Glomerular endothelial cell (primary cell): Measurements from ENCODE around the gene SORD. TPM values are rescaled to one million over a fixed set of nuclear protein-coding genes. Genes with fewer than 3 reads are reported as not detected.
"Not testable (repeated sequence)": the region's sequence is repeated elsewhere in the genome, so short reads cannot be mapped to it uniquely, and the experiment has no call there.

Source experiments
- DNase-seq: peaks from one replicate; pipeline ENCODE4 v3.0.0-alpha.2; 2011; ENCODE audit warnings: low read depth, low spot score; ENCODE audit errors: extremely low read depth
- total RNA-seq: library from RNA; depleted of rRNA; stranded (reverse); fragments of >200 nt; gene quantifications from 2 replicates; pipeline ENCODE4 v1.2.3, GENCODE V29; 2015

SORD gene
- total RNA-seq, 1 donor from 2014 or later, result 6.4 TPM

DNA sequence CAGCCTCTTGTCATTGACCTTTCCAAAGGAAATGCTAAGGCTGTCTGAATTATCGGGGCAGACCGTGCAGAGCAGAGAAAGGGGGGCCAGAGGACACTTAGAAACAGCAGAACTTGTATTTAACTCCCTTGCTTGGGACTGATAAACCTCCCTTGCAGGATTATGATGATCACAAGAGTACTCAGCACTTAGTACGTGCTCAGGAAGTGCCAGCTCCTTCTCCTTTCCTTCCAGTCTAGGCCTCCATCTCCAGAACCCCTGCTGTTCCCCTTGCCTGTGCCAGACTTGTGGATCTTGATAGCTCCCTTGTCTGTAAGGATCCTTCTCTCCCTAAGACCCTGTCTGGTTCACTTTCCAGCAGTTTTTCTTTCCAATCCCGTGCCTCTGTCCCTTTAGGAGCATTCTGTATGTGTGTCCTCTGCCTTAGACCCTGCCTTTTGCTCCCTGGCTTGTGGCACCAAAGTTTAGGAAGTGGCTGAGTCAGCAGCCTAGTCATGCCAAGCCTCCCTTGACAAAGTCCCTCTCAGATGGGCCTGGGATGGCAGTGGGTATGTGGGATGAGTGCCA lies 747 bp downstream of the SORD start:
- DNase-seq, result no peak

DNA sequence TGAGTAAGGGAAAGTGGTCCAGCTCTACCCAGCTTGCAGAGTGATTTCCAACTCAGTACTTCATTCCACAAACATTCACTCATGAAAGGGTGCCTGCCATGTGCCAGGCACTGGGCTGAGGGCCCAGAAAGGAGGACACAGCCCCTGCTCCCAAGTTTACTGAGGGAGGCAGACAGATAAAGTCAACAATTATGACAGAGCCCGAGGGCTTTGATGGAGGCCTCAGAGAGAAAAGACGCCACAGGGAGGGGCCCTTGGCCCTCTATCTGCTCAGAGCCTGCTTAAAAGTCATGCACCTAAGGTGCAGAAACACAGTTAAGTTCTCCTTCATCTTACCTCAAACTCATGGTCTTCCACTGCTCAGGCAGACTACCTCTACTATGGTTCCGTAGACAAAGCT lies 1.7 kb downstream of the SORD start:
- not testable (repeated sequence) for DNase-seq

DNA sequence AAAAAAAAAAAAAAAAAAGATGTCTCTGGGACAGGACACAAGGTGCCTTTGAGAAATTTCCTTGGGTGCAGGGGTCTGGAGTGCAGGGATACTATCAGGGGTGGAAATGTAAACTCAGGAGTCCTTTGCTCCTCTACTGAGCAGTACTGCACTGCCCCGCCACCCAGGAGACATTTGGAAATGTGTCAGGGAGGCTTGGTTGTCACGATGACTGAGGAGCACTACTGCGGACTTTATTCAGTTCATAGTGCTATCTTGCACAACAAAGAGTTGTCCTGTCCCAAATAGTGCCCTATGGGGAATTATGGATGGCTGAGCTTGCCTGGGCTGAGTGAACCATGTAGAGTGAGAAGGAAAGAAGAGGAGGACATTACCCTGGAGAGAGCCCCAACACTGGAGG lies 2.6 kb downstream of the SORD start:
- not testable (repeated sequence) for DNase-seq

DNA sequence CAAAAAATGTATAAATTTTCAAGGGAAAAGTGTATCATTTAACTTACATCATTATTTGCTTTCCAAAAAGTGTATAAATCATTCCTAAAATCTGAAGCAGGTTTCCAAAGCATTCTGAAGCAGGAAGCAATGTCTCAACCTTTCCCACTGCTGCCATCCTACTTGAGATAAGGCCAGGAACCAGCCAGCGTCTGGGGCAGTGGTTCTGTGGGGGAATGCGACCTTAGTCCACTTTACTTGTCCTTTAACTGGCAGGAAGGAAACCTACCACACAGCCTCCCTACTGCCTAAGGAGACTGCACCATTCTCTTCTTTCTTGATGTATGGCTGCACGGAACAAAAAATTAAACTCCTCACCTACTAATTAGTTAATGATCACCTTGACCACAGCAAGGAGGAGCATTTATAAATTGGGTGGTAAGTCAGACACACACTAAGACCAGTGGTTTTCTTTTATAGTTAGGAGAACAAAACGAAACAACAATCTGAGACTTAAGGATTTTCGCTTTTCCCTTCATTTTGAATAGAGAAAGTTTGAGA lies 3.7 kb downstream of the SORD start:
- no peak for DNase-seq

DNA sequence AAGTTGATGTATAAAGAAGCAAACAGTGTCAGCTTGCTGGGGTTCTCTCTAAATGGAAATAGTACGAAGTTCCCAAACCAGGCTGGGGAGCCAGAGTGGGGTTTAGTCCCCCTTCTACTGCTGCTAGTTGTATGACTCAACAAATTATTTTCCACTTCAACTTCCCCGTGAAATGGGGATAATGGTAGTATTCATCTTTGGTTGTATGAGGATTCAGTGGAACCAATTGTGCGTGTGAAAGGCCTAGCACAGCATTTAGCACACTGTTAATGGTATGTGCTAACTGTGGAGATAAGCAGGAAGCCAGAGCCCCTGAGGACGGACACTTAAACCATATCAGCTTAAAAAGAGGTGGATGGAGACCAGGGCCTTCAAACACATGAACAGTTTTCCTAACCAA lies 4.2 kb downstream of the SORD start:
- no peak for DNase-seq

DNA sequence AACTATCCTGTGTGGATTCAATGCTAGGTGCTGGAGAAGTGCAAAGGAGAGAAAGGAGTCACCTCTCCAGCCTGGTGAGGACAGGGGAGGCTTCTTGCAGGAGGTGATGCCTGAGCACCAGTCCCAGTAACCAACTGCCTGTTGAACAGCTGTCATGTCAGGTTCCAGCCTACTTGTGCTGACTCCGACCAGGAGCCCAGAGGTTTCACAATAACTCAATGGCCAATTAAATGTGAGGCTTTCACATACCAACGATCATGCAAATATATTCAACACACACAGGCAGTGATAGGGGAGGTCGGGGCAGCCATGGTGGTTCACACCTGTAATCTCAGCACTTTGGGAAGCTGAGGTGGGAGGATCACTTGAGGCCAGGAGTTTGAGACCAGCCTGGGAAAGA lies 7.7 kb downstream of the SORD start:
- DNase-seq, result no peak

DNA sequence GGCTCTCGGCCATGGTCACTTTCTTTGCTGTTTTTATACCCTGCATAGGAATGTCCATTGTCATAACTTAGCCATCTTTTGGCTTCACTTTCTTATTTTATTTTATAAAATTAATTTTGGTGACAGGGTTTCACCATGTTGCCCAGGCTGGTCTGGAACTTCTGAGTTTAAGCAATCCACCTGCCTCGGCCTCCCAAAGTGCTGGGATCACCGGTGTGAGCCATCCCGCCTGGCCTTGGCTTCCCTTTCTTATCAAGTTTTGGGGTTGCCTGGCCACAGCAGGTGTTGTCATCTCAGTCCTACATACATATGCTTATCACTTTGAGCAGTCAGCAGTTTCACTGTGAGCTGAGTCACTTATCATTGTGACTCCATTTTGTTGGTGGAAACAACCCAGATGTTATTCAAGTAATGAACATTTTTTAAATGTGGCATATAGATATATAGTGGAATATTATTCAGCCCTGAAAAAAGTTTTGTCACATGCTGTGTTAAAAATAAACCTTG lies 8.6 kb downstream of the SORD start:
- not testable (repeated sequence) for DNase-seq

DNA sequence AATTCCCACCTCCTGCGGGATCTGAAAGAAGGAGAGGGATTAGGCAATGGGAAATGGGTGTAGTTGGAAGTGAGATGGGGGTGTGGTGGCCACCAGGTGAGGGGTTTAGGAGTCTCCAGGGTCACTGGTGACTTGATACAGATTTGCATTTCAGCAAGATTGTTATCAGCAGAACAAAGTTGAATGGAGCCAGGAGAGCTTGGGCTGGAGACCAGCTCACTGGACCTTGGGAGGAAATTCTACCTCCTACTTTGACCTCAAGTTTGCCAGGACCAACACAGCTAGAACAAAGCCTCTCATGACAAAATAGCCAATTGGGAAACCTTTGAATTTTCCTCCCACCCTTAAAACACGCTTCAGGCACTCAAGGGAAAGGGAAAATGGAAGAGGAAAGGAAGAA lies 9.5 kb downstream of the SORD start:
- not testable (repeated sequence) for DNase-seq

DNA sequence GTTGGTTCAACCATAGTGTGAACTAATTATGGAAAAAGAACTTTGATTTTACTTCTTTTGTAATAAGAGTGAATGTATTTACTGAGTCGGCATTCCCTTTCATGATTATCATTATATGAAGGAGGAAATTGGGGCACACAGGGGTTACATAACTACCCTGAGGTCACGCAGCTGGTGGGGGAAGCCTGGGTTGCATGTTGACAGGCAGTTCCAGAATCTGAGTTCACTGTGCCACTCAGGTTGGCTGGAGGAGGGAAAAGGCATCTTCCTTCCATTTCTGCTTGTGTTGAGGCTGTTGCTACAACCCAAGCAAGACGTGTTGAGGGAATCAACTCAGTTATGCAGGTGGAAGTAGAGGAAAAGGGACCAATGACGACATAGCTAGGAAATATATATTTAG lies 11.1 kb downstream of the SORD start:
- DNase-seq, result not testable (repeated sequence)

DNA sequence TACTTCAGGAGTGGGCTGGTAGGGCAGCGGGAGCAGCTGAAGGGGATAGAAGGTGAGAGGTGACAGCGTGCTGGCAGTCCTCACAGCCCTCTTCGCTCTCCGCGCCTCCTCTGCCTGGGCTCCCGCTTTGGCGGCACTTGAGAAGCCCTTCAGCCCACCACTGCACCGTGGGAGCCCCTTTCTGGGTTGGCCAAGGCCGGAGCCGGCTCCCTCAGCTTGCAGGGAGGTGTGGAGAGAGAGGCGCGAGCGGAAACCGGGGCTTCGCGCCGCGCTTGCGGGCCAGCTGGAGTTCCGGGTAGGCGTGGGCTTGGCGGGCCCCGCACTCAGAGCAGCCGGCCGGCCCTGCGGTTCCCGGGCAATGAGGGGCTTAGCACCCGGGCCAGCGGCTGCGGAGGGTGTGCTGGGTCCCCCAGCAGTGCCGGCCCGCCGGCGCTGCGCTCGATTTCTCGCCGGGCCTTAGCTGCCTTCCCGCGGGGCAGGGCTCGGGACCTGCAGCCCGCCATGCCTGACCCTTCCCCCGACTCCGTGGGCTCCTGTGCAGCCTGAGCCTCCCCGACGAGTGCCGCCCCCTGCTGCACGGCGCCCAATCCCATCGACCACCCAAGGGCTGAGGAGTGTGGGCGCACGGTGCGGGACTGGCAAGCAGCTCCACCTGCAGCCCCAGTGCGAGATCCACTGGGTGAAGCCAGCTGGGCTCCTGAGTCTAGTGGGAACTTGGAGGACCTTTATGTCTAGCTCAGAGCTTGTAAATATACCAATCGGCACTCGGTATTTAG lies 11.8 kb downstream of the SORD start:
- not testable (repeated sequence) for DNase-seq

DNA sequence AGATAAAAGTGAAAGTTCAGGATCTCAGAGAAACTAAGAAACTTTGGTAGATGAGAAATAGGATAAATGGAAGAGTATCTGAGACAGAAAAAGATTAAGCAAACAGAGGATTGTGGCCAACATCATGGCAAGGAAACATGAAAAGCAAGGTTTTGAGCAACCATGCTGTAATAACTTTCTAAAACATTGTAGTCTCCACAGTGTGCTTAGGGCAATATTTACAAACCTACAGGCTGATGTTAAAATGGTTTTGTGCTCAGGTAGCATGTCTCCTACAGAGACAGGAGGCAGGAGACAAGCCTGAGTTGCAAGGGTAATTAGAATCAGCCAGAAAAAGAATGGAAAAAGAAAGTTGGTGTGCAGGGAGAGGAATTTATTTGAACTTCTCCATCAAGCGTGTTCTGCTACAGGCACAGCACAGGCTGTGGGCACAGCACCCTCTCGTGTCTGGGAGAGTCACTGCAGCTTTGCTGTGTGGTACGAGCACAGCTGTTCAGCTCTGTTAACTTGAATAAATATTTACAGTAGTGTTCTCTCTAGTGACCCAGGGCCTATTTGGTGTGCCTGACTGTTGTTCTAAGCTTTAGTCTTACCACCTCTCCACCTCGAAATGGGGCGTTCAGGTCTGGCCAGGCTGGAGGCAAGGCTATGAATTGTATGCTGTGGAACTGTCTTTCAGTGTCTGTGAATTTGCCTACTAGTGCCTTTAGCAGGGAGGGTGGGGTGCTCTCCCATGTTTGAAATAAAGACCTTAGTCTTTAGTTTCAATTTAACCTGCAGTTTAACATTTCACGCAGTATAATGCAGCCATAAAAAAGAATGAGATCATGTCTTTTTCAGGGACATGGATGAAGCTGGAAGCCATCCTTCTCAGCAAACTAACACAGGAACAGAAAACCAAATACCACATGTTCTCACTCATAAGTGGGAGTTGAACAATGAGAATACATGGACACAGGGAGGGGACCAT lies 14.1 kb downstream of the SORD start:
- DNase-seq, result not testable (repeated sequence)

DNA sequence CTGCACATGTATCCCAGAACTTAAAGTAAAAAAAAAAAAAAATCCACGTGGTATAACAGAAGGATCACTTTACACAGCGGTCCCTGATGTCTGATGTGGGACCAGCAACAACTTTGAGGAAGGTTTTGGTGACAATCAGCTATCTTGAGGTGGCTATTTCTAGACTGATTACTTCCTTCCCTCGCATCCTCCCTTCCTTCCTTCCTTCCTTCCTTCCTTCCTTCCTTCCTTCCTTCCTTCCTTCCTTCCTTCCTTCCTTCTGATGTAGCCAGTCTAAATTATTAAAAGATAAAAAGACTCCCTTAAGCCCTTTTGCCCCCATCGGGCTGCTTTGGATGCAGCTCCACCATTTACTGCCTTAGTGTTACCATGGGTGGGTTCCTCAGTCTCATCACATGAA lies 14.9 kb downstream of the SORD start:
- no peak for DNase-seq

DNA sequence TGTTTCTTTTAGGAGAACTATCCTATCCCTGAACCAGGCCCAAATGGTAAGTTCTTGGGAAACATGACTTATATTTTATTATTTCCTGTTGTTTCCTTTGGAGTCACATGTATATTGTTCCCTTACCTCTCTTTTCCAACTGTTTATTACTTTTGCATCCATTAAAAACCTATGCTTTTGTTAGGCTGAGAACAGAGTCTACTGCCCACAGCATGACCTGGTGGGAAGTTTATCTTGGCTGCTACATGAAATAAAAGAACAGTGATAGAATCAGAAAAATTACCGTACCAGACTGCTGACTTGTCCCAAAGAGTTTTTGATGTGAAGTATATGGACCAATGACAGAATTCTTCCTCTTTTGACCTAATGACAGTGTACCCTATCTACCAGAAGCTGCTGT lies 17.4 kb downstream of the SORD start:
- DNase-seq, result not testable (repeated sequence)

DNA sequence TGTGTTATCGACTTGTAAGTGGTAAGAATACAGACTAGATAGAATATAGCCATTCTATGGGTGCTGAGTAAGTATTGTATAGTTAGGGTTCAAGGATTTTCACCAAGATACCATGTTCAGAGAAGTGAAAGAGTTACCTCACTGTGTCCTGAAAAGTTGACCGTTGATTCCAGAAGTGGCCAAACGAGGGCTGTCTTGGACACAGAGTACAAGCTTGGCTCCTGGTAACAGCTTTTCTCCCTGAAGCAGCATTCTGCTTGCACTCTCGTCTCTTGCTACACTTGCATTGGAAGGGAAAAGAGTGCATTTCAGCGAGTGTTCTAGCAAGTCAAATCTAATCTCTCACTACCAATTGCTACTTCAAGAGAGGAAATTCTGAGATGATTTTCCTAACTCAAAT lies 18.5 kb downstream of the SORD start:
- DNase-seq, result not testable (repeated sequence)

DNA sequence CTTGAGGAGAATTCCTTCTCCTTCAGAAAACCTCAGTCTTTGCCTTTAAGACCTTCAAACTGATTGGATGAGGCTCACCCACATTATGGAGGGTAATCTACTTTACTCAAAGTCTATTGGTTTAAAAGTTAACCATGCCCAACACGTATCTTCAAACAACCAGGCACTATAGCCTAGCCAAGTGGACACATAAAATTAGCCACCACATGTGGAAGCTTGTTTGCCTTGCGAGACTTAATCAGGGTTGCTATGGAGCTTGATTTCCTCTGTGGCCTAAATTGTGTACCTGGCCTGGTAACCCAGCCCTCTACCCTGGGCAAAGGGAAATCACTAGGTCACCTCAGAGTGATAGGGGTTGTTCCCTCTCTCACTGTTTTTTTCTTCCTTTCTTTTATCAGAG lies 19.9 kb downstream of the SORD start:
- DNase-seq, result not testable (repeated sequence)

DNA sequence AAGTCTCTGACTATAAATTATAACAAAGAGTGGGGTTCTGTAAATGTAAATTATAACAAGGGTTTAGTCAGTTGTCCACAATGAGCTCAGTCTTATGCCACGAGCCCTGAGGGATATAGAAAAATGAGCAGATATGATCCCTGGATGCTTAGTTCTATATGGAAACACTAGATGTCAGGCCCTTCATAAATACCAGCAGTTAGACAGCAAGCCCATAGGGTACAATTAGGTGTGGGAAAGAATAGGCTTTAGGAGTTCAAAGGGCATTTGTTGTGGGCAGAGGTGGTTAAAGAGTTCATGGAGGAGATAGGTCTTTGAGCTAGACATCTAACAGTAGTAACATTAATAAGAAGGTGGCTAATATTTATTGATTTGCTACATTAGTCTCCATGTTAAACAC lies 21.3 kb downstream of the SORD start:
- not testable (repeated sequence) for DNase-seq

DNA sequence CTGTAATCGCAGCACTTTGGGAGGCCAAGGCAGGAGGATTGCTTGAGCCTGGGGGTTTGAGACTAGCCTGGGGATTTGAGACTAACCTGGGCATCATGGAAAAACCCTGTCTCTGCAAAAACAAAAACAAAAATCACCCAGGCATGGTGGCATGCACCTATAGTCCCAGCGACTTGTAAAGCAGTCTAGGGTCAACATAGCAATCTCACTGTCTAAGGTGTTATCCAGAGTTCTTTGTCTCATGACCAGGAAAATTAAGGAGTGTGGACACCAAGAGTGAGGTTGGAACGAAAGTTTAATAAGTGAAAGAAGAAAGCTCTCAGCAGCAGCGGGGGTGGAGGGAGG lies 25.4 kb downstream of the SORD start:
- DNase-seq, result not testable (repeated sequence)

DNA sequence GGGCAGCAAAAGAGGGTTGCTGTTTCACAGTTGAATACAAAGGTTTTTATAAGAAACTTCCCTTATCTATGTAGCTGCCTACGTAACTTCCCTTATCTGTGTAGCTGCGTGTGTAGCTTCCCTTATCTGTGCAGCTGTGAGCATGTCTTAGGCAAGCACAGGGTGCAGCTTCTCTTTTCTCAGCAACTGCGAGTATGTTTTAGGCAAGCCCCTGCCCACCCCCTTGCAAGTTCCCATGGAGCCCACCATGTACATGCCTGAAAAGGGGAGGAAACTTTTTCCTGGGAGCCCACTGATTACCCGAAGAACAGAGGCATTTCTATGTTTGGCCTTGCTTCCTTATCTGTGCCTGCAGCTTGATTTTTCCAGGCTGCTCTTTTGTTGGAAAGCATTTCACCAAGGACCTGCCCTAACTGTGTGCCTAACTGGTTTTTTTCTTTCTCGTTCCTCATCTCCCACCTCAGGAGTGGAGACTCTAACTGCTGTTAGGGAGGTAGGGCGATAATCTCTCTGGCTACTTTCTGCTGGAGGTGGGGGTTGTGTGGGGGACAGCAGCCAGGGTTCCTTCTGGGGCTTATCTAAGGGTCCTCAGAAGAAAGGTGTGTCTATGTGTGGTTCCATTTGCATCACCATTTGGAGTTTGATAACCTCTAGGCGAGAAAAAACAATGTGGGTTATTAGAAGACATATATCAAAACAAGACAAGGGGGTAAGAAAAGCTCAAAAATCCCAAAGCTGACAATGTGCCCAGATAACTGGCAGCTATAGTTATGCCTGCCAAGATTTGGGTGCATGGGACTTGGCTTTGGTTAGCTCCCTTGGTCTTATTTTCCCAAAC lies 26.0 kb downstream of the SORD start:
- no peak for DNase-seq

DNA sequence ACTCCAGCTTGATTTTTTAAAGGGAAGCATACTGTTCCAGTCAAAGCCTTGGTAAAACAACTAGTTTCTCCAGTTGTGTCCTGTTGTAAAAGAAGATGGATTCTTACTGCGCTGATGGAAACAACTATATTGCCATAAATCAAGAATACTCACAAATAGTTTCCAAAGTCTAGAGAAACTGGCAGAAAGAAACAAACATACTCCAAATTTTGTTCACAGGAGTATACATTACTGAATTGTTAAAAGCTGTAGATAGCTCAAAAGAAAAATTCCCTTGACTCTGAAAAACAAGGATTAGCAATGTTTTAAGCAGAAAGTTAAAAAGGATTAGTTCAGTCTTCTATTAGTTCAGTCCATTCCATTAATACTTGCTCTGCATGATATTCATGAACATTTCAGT lies 27.6 kb downstream of the SORD start:
- DNase-seq, result no peak

DNA sequence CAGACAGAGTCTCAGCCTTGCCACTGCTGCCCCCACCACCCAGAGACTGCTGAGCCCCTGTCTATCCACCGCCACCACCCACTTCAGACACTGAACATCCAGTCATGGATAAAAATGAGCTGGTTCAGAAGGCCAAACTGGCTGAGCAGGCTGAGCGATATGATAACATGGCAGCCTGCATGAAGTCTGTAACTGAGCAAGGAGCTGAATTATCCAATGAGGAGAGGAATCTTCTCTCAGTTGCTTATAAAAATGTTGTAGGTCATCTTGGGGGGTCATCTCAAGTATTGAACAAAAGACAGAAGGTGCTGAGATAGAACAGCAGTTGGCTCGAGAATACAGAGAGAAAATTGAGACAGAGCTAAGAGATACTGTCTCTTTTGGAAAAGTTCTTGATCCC lies 29.7 kb downstream of the SORD start:
- not testable (repeated sequence) for DNase-seq
